Stimulated activated naive CD8-positive, alpha-beta T cell treated with anti-CD3 and anti-CD28 coated beads, Interleukin-15, Interleukin-2, amounts not matched to agents 100 ng/mL and 50 ng/mL, for 24 hours (primary cell): ENCODE measurements around the gene ITGB2.
"Not testable (repeated sequence)": the region's sequence is repeated elsewhere in the genome, so short reads cannot be mapped to it uniquely, and the experiment has no call there.

Source experiments
- H3K27ac Mint-ChIP-seq: one replicate; pipeline ENCODE4 v1.8.0; 2021; ENCODE audit warnings: mild to moderate bottlenecking, mixed read lengths
- H3K27me3 Mint-ChIP-seq: one replicate; pipeline ENCODE4 v1.8.0; 2021; ENCODE audit warnings: mixed read lengths
- H3K36me3 Mint-ChIP-seq: one replicate; pipeline ENCODE4 v1.8.0; 2021; ENCODE audit warnings: low read depth, mixed read lengths
- H3K4me1 Mint-ChIP-seq: one replicate; pipeline ENCODE4 v1.8.0; 2021; ENCODE audit warnings: low read depth, mixed read lengths
- H3K4me3 Mint-ChIP-seq: one replicate; pipeline ENCODE4 v1.8.0; 2021; ENCODE audit warnings: mild to moderate bottlenecking, mixed read lengths
- H3K9me3 Mint-ChIP-seq: one replicate; pipeline ENCODE4 v1.8.0; 2021; ENCODE audit warnings: mixed read lengths

Gene ITGB2

GRCh38 chr21:44888581-44889550 is 31.8 kb downstream of the ITGB2 start:
- no peak overlapping the region for H3K27ac Mint-ChIP-seq
- no peak overlapping the region for H3K4me3 Mint-ChIP-seq
- no peaks in the 10 kb centered on the region for H3K9me3 Mint-ChIP-seq
- peaks cover 6% of the 10 kb centered on the region for H3K36me3 Mint-ChIP-seq
- no peaks in the 10 kb centered on the region for H3K27me3 Mint-ChIP-seq
- peaks cover 12% of the 10 kb centered on the region for H3K4me1 Mint-ChIP-seq

- H3K4me1 Mint-ChIP-seq: peaks cover 5% of the 10 kb centered on the region
- no peak overlapping the region for H3K27ac Mint-ChIP-seq
- H3K9me3 Mint-ChIP-seq: no peaks in the 10 kb centered on the region
- no peak overlapping the region for H3K4me3 Mint-ChIP-seq
- peaks cover 6% of the 10 kb centered on the region for H3K36me3 Mint-ChIP-seq
- H3K27me3 Mint-ChIP-seq: no peaks in the 10 kb centered on the region
Observed at GRCh38 chr21:44887807-44888580, 32.7 kb downstream of the ITGB2 start.

- no peaks in the 10 kb centered on the region for H3K27me3 Mint-ChIP-seq
- H3K4me1 Mint-ChIP-seq: peaks cover 2% of the 10 kb centered on the region
- H3K4me3 Mint-ChIP-seq: no peak overlapping the region
- peaks cover 6% of the 10 kb centered on the region for H3K36me3 Mint-ChIP-seq
- no peak overlapping the region for H3K27ac Mint-ChIP-seq
- H3K9me3 Mint-ChIP-seq: no peaks in the 10 kb centered on the region
Observed at GRCh38 chr21:44887126-44887806, 33.4 kb downstream of the ITGB2 start.

- H3K4me3 Mint-ChIP-seq: no peak overlapping the region
- no peak overlapping the region for H3K27ac Mint-ChIP-seq
- H3K27me3 Mint-ChIP-seq: no peaks in the 10 kb centered on the region
- H3K36me3 Mint-ChIP-seq: peaks cover 6% of the 10 kb centered on the region
- no peaks in the 10 kb centered on the region for H3K9me3 Mint-ChIP-seq
- H3K4me1 Mint-ChIP-seq: peaks cover 11% of the 10 kb centered on the region
Observed at GRCh38 chr21:44886113-44887075, 34.3 kb downstream of the ITGB2 start.

- Mint-ChIP-seq H3K9me3 (no peaks in the 10 kb centered on the region), H3K4me1 (peaks cover 19% of the 10 kb centered on the region), H3K36me3 (peaks cover 6% of the 10 kb centered on the region), H3K27ac (no peak overlapping the region), H3K27me3 (no peaks in the 10 kb centered on the region), H3K4me3 (no peak overlapping the region)
Observed at GRCh38 chr21:44885615-44886014, 35.1 kb downstream of the ITGB2 start.

- peaks cover 23% of the 10 kb centered on the region for H3K4me1 Mint-ChIP-seq
- H3K4me3 Mint-ChIP-seq: no peak overlapping the region
- peaks cover 6% of the 10 kb centered on the region for H3K36me3 Mint-ChIP-seq
- no peaks in the 10 kb centered on the region for H3K27me3 Mint-ChIP-seq
- no peak overlapping the region for H3K27ac Mint-ChIP-seq
- no peaks in the 10 kb centered on the region for H3K9me3 Mint-ChIP-seq
Observed at GRCh38 chr21:44884097-44884496, 36.6 kb downstream of the ITGB2 start.

DNA sequence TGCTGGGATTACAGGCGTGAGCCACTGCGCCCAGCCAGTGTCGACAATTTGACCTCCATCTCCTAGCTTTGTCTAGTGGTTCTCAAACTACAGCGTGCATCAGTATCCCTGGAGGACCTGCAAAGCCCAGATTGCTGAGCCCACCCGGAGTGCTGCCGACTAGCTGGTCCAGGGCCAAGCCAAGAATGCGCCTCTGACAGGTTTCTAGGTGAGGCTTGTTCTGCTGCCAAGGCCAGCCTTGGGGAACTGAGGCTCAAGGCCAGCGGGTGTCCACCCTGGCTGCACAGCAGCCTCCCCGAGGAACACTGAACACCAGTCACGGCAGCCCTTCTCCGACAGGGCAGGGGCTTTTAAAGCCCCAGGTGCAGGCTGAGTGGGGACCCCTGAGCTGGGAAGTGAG is 37.4 kb downstream of the ITGB2 start:
- peaks cover 23% of the 10 kb centered on the region for H3K4me1 Mint-ChIP-seq
- H3K27ac Mint-ChIP-seq: no peak overlapping the region
- H3K27me3 Mint-ChIP-seq: no peaks in the 10 kb centered on the region
- H3K9me3 Mint-ChIP-seq: no peaks in the 10 kb centered on the region
- H3K4me3 Mint-ChIP-seq: no peak overlapping the region
- peaks cover 6% of the 10 kb centered on the region for H3K36me3 Mint-ChIP-seq

DNA sequence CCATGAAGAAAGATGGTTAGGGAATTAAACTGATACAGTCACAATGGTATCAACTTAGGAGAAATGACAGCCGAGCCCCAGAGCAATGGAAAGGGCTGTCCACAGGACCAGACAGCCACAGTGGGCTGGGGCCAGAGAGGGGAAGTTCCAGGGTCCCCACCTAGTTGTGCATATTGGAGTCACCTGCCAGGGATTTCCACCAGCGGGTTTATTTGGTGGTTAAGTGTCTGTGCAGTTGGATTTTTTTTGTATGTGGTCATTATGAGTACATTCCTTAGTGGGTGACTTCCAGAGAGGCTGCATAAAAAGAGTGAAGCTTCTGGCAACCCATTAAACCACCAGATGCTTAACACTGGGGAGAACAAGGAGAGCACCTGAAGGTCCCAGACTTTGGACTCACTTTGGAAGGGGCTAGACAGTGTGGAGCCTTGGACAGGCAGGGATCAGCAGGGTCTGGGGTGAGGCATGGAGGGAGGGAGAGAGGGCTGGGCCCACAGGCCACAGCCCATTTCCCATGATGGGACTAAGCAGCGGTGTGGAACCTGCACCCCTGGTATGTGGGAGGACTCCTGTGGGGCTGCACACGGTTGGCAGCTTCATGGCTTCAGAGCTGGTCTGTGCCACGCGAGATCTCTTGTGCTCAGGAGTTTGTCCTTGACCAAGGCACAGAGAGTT is 39.4 kb downstream of the ITGB2 start:
- H3K4me3 Mint-ChIP-seq: peak overlapping the region; percentile 39
- H3K36me3 Mint-ChIP-seq: no peaks in the 10 kb centered on the region
- H3K9me3 Mint-ChIP-seq: no peaks in the 10 kb centered on the region
- H3K4me1 Mint-ChIP-seq: peaks cover 27% of the 10 kb centered on the region
- peak overlapping the region; percentile 37 for H3K27ac Mint-ChIP-seq
- H3K27me3 Mint-ChIP-seq: no peaks in the 10 kb centered on the region

- no peaks in the 10 kb centered on the region for H3K27me3 Mint-ChIP-seq
- peaks cover 31% of the 10 kb centered on the region for H3K4me1 Mint-ChIP-seq
- no peaks in the 10 kb centered on the region for H3K9me3 Mint-ChIP-seq
- H3K4me3 Mint-ChIP-seq: no peak overlapping the region
- peak overlapping the region; percentile 37 for H3K27ac Mint-ChIP-seq
- no peaks in the 10 kb centered on the region for H3K36me3 Mint-ChIP-seq
Observed at GRCh38 chr21:44880405-44881197, 40.1 kb downstream of the ITGB2 start.

- H3K27me3 Mint-ChIP-seq, H3K36me3 Mint-ChIP-seq, H3K4me3 Mint-ChIP-seq, H3K9me3 Mint-ChIP-seq, H3K27ac Mint-ChIP-seq: not testable (repeated sequence)
- peaks cover 45% of the 10 kb centered on the region for H3K4me1 Mint-ChIP-seq
Observed at GRCh38 chr21:44879238-44879637, 41.5 kb downstream of the ITGB2 start.

DNA sequence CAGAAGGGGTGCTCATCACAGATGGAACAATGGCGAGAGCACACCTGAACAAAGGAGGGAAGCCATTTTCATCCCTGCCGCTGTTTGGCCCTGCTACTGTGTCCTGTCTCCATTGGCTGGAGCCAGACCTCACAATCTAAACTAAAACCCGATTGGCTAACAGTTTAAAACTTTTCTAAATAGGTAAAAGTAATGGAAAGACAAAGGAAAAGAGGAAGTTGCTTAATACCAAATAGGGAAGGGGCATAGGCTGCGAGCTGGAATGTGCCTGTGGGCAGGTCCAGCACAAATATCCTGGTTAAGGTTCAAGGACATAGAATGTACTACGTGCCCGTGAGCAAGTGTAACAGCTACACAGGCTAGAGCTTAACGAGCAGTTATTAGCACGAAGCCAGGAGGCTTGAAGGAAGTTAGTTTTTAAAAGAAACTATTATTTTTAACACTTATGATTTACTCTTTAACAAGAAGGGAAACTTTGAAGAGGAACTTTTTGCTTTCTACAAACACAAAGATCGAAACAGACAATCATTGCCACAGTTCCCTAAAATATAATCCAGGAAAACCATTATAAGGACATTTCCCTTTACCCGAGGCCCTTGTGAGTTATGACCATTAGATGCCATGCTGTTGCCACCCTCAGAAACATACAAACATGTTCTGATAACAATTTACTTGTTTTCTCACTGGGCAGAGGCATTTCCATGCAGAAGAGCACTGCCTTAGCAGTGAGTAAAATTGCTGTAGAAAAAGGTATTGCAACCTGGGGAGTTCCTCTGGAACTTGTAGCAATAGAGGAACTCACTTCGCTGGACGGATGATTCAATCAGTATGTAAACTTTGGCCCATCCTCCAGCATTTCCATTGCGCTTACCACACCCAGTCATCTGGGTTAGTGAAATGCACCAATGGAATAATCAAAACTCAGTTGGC is 42.4 kb downstream of the ITGB2 start:
- Mint-ChIP-seq H3K36me3 (no peaks in the 10 kb centered on the region), H3K27me3 (no peaks in the 10 kb centered on the region), H3K4me1 (peaks cover 46% of the 10 kb centered on the region), H3K27ac (no peak overlapping the region), H3K9me3 (no peaks in the 10 kb centered on the region), H3K4me3 (no peak overlapping the region)

DNA sequence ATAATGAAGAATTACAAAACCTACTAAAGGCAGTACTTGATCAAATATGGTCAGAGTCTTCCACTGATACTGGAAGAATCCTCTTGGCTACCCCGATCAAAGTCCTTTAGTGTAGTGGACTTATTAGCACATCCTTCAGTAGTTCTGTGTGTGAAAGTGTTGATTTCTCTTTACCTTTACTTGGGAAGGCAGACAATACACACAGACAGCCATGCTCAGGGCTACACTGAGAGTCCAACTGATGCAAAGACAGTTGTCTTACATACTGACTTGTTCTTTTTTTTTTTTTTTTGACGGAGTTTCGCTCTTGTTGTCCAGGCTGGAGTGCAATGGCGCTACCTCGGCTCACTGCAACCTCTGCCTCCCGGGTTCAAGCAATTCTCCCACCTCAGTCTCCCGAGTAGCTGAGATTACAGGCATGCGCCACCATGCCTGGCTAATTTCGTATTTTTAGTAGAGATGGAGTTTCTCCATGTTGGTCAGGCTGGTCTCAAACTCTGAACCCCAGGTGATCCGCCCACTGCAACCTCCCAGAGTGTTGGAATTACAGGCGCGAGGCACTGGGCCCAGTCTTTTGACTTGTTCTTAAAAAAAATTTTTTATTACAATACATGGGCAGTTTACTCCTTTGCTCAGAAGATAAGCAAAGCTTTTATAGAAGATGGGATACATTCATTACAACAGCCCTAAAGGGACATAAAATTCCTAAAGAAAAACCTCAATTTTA is 43.7 kb downstream of the ITGB2 start:
- no peak overlapping the region for H3K4me3 Mint-ChIP-seq
- H3K27ac Mint-ChIP-seq: no peak overlapping the region
- no peaks in the 10 kb centered on the region for H3K27me3 Mint-ChIP-seq
- peaks cover 48% of the 10 kb centered on the region for H3K4me1 Mint-ChIP-seq
- H3K9me3 Mint-ChIP-seq: no peaks in the 10 kb centered on the region
- H3K36me3 Mint-ChIP-seq: no peaks in the 10 kb centered on the region
